HL-60 (cell line): ENCODE results near the gene HOMEZ.

Experiments used
- DNase-seq, 2 experiments: peaks; one replicate each; pipeline ENCODE4 v3.0.0-alpha.2; 2010 to 2020; ENCODE audit warnings: low read depth in 1 of 2, low spot score in 1 of 2
- H3K27ac ChIP-seq: fragments of 250-450 bp; sonication (Bioruptor Pico); replicated peaks from 2 replicates; pipeline ENCODE4 v1.5.1; 2020; ENCODE audit warnings: mild to moderate bottlenecking, moderate library complexity
- H3K27me3 ChIP-seq: fragments of 250-450 bp; sonication (Bioruptor Pico); 2 replicates; pipeline ENCODE4 v1.5.1; 2021; ENCODE audit warnings: mild to moderate bottlenecking, moderate library complexity; ENCODE audit not compliant: insufficient read depth, poor library complexity, severe bottlenecking
- H3K4me3 ChIP-seq: replicated peaks from 2 replicates; pipeline ENCODE4 v1.5.1; 2011; ENCODE audit warnings: mild to moderate bottlenecking, control low read depth, low read length; ENCODE audit not compliant: insufficient read depth
- CTCF ChIP-seq: IDR thresholded peaks from one replicate; pipeline ENCODE4 v1.5.1; 2011; ENCODE audit warnings: low read length, control low read depth, inconsistent platforms; ENCODE audit not compliant: insufficient read depth
- GABPA ChIP-seq: IDR thresholded peaks from 2 replicates; pipeline ENCODE4 v1.6.1; 2012; ENCODE audit warnings: low read depth
- POLR2AphosphoS5 ChIP-seq: IDR thresholded peaks from 2 replicates; pipeline ENCODE4 v1.6.1; 2012; ENCODE audit warnings: low read depth
- SPI1 ChIP-seq: IDR thresholded peaks from 2 replicates; pipeline ENCODE4 v1.6.1; 2012; ENCODE audit warnings: low read depth, mild to moderate bottlenecking, borderline replicate concordance
- long read RNA-seq: library from polyadenylated mRNA; unstranded; transcript quantifications from one replicate; pipeline ENCODE4 v2.0.0, GENCODE V29; 2020
- TF ChIP-seq, protein P1 (sequence below): IDR thresholded peaks from 2 replicates; pipeline ENCODE4 v1.6.1; 2012; ENCODE audit warnings: low read depth; ENCODE audit not compliant: insufficient replicate concordance

HOMEZ gene, protein sequence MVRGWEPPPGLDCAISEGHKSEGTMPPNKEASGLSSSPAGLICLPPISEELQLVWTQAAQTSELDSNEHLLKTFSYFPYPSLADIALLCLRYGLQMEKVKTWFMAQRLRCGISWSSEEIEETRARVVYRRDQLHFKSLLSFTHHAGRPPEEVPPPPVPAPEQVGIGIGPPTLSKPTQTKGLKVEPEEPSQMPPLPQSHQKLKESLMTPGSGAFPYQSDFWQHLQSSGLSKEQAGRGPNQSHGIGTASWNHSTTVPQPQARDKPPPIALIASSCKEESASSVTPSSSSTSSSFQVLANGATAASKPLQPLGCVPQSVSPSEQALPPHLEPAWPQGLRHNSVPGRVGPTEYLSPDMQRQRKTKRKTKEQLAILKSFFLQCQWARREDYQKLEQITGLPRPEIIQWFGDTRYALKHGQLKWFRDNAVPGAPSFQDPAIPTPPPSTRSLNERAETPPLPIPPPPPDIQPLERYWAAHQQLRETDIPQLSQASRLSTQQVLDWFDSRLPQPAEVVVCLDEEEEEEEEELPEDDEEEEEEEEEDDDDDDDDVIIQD
- long read RNA-seq, full-length matches to known transcripts, result 17 of 19 reads
- long read RNA-seq, partial matches to known transcripts, result 0 of 19 reads
- long read RNA-seq, other reads (novel, unspliced or antisense), result 2 of 19 reads

GRCh38 chr14:23286020-23286901 lies at the start of gene HOMEZ:
TSS of gene HOMEZ (minus strand) at chr14:23286132. CDS start at chr14:23285952, 180 bp downstream.
- Histone ChIP-seq H3K27me3 (no peaks in the 10 kb centered on the region), H3K4me3 (peak within 1 kb of the TSS; percentile 85), H3K27ac (peak within 1 kb of the TSS; percentile 76)
- TF ChIP-seq SPI1 (no peak), POLR2AphosphoS5 (0 out of 2 replicates have a peak, but pooled peaks have one; percentile 32), GABPA (no peak), CTCF (no peak)
- TF ChIP-seq, protein P1, sequence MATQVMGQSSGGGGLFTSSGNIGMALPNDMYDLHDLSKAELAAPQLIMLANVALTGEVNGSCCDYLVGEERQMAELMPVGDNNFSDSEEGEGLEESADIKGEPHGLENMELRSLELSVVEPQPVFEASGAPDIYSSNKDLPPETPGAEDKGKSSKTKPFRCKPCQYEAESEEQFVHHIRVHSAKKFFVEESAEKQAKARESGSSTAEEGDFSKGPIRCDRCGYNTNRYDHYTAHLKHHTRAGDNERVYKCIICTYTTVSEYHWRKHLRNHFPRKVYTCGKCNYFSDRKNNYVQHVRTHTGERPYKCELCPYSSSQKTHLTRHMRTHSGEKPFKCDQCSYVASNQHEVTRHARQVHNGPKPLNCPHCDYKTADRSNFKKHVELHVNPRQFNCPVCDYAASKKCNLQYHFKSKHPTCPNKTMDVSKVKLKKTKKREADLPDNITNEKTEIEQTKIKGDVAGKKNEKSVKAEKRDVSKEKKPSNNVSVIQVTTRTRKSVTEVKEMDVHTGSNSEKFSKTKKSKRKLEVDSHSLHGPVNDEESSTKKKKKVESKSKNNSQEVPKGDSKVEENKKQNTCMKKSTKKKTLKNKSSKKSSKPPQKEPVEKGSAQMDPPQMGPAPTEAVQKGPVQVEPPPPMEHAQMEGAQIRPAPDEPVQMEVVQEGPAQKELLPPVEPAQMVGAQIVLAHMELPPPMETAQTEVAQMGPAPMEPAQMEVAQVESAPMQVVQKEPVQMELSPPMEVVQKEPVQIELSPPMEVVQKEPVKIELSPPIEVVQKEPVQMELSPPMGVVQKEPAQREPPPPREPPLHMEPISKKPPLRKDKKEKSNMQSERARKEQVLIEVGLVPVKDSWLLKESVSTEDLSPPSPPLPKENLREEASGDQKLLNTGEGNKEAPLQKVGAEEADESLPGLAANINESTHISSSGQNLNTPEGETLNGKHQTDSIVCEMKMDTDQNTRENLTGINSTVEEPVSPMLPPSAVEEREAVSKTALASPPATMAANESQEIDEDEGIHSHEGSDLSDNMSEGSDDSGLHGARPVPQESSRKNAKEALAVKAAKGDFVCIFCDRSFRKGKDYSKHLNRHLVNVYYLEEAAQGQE, result peak; percentile 67
- DNase-seq, result peak; percentile 92 to 99

DNA sequence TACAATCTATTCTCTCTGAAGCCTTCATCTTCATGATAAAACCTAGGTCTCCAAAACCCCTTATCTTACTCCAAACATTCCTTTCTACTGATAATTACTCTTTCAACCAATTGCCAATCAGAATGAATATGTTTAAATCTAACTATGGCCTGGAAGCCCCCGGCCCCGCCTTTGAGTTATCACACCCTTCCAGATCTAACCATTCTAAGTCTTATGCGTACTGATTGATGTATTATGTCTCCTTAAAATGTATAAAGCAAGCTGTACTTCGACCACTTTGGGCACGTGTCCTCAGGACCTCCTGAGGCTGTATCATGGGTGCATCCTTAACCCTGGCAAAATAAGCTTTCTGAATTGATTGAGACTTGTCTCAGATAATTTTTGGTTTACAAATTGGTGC lies 49.7 kb upstream of the HOMEZ start:
- no peak overlapping the region for H3K4me3 ChIP-seq
- H3K27me3 ChIP-seq, result no peaks in the 10 kb centered on the region
- no peak for DNase-seq
- H3K27ac ChIP-seq, result no peak overlapping the region
- TF ChIP-seq, protein P1, result no peak
- TF ChIP-seq GABPA (no peak), CTCF (no peak), POLR2AphosphoS5 (no peak), SPI1 (no peak)

DNA sequence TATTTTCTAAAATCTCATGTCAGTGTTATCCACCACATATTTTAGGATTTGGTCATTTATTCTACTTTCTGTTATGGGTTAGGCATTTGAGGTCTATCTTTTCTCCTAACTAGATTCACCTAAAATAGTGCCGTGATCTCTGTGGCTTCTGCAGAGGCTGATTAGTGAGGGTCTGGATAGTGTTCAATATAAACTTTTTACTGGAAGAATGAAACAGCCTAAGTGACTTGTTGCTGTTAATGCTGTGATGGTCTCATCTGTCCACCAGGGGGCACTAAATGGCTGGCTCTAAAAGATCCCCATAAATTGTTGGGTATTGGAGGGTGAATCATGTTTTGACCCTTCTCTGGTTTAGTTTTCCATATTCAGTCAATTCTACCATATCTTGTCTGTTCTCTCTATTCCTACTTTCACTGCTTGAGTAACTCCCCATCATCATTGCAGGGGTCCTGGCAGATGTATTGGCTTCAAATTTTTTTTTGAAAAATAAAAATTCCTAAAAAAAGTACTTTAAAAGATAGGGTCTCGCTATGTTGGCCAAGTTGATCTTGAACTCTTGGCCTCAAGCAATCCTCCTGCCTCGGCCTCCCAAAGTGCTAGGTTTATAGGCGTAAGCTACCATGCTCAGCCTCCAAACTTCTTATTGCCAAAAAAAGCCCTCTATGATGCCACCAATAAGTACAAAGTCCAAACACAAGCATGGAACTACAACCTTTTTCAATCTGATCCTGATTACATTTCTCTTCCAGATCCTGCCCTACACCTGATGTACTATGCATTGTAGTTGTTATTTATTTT lies 42.2 kb upstream of the HOMEZ start:
- H3K27ac ChIP-seq, result no peak overlapping the region
- peak in 1 of 2 experiments; percentile 72 for DNase-seq
- TF ChIP-seq POLR2AphosphoS5, result no peak
- TF ChIP-seq GABPA, result no peak
- TF ChIP-seq CTCF, result peak; percentile 94
- H3K4me3 ChIP-seq, result no peak overlapping the region
- H3K27me3 ChIP-seq, result no peaks in the 10 kb centered on the region
